ENCODE results near the gene ADD1.
"Not testable (repeated sequence)": the region's sequence is repeated elsewhere in the genome, so short reads cannot be mapped to it uniquely, and the experiment has no call there.

ADD1 gene

DNA sequence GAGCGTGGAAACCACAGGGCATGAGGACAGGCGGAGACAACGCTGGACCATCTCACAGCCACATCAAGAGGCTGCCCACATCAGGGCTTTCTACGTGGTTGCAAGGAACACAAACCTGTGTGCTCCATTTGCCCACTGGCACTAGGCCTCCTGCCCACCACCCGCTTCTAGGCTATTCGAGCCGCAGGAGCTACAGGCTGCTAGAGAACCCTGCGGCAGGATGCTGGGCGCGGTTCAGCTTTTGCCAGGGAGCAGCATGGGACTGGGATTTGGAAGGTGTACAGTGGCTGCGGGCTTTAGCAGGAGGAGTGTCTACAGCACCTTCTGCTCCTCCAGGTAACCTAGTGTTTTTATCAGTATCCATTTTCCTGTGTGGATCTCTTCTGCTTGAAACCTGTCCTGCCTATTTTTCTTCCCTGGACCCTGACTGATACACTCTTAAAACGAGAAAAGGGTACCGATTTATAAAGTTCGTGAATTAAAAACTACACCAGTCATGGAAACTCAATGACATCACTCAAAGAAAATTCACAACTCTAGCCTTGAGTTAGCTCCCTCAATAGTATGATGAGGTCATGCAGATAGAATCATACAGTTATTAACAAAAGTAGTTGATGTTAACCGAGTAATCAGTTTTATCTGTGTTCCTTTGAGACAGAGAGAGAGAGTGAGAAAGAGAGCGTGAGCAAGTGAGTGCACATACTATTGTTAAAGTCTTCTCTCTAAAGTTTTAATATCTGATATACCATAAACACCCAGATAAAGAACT, 106.8 kb downstream of the ADD1 start:
- DNase-seq, result no peak

DNA sequence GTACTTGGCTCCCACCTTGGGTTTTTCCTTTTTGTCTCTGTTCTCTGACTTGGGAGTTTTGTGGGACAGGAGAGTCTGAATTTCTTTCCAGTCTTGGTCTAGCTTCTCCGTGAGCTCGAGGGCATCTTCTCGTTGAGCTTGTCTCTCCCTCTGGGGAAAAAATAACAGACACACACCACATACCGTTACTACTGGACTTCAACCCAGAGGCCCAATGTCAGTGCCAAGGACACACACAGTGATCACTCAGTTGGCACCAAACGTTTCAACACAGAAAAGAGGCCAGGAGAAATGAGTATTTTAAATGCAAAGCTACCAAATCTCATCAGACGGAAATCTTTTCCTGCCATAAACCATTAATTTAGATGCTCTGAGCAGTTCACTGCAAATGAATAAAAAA, 109.9 kb downstream of the ADD1 start:
- no peak for DNase-seq

DNA sequence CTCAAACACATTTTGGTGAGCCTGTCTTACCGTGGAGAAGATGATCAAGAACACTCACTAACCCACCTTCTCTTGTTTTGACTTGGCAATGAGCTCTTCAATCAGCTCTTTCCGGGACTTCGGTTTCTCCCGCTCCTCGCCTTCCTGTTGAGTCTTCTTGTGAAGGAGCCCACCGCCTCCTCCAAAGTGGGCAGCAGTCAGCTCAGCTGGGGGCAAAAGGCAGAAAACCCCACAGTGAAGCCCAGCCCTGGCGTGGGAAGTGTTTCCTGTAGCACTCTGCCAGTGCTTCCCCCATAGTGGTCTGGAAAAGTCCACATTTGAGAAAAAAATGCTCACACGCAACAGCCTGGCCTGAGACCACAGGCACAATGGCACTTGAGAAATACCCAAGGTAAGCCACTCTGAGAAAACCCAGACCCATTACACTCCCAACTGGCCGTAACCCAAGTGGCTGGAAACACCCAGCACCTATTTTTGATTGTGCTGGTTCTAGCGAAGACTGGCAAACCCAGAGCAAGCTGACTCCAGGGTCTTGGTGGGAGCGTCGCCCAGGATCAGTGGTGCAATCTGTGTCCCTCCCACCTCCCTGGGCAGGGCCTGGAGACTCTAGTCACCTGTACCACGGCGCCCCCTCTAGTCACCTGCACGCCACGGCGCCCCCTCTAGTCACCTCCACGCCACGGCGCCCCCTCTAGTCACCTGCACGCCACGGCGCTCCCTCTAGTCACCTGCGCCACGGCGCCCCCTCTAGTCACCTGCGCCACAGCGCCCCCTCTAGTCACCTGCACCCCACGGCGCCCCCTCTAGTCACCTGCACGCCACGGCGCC, 110.9 kb downstream of the ADD1 start:
- peak; percentile 71 for DNase-seq

DNA sequence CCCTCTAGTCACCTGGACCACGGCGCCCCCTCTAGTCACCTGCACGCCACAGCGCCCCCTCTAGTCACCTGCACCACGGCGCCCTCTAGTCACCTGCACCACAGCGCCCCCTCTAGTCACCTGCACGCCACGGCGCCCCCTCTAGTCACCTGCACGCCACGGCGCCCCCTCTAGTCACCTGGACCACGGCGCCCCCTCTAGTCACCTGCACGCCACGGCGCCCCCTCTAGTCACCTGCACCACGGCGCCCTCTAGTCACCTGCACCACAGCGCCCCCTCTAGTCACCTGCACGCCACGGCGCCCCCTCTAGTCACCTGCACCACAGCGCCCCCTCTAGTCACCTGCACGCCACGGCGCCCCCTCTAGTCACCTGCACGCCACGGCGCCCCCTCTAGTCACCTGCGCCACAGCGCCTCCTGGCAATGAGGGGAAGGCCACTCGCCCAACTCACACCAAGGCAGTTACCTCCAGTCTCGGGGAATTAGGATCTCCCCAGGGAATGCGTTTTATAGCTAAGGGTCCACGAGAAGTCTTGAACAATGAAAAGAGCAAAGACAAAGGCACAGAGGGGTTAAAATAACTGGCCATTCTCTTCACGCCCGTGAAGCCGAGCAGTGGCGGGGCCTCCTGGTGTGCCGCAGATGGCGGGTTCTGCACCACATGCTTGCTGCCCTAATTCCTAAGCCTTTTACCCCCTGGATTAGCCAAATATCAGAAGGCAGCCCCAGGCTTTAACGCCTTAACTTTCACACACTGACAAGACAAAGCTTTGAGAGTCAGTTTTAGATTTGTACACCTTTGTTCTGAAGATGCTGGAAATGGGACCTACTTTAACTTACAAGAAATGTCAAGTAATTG, 111.8 kb downstream of the ADD1 start:
- DNase-seq, result not testable (repeated sequence)

DNA sequence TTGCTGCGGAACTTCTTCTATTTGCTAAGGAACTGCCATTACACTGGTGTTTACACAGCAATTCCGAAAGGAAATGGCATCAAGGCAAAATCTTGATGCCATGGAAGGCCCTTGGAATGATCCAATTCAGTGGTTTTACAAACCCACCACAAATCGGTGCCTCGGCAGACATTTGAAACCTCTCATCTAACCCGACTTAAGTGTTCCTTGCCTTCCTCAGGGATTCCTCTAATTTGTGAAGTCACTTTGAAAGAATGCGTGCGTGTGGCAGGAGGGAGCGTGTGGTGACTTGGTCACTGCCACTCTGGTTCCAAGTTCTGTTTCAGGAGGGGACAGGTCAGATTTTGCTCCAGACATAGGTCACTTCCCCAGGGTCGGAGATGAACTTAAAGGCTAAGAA, 114.8 kb downstream of the ADD1 start:
- DNase-seq, result no peak

DNA sequence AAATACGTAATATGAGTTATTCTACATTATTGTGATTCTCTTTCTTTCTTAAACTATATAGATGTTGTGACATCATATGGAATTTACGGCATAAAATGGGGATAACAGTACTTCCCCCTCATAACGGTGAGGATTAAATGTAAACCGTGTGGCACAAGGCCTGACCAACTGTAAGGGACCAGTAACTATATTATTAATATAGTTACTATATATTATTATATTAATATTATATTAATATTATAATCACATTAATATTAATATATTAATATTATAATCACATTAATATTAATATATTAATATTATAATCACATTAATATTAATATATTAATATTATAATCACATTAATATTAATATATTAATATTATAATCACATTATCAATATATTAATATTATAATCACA, 116.8 kb downstream of the ADD1 start:
- DNase-seq, result not testable (repeated sequence)

DNA sequence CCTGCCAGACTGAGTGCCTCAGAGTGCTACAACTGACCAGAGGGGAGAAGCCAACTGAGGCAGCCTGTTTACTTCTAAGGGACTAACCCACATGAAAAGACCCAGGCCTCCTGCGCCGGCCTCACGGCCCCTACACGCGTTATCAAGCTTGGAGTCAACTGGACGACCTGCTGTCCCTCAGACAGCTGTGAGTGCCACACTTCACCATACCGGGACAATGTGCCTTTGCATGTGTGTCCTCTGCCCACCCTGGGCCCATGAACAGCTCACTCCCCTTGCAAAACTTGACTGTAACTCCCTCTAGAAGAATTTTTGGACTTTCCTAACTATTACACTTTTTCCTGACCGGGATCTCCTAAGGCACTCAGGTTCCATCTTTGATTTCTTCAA, 117.8 kb downstream of the ADD1 start:
- no peak for DNase-seq

DNA sequence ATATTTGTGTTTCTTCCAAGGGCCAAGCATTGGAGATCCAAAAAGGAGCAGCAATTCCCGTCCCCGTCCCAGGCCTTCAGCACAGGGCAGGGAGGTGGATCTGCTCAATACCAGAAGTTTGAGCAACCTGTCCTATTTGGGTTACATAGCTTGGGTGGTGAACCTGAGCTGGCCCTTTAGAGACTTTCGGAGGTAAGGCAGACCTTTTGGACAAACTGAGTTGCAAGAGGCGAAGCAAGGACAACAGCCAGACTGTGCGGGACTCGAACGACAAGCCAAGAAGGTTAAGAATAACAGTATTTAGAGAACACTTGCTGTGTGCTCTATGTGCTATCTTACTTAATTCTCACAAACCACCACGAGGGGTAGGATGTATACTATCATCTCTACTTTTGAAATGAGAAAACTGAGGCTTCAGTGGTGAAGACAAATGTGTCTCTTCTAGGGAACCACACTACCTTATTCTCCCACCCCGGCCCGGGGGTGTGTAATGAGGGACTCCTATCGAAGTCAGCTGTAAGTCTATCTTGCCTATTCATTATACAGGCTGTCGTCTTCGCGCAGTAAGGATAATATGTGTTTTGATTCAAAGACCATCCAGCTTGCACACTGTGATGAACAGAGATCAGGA, 118.3 kb downstream of the ADD1 start:
- peak; percentile 63 for DNase-seq

DNA sequence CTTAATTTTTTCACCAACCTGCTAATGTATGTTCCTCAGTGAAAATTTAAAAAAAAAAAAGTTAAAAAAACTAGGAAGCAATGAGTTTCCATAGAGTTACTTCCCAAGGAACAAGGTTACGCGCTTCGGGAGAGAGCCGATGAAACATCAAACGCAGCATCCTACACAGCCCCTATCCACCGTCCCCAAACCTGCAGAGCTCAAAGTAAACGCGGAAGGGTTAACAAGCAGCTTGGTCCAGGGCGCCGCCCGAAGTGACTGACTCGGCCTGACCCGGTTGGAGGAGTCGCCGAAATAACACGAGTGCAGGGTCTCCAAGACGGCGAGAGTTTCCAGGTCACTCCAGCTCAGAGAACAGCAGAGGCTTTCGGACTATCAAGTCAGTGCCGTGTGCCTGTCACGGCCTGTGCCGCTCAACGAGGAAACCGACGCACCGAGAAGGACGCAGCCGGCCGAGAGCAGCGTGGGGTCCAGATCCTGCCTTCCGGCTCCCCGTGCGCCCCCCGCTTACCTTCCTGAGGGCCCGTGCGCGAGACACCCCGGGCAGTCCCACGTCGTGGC, 119.0 kb downstream of the ADD1 start:
- no peak for DNase-seq

DNA sequence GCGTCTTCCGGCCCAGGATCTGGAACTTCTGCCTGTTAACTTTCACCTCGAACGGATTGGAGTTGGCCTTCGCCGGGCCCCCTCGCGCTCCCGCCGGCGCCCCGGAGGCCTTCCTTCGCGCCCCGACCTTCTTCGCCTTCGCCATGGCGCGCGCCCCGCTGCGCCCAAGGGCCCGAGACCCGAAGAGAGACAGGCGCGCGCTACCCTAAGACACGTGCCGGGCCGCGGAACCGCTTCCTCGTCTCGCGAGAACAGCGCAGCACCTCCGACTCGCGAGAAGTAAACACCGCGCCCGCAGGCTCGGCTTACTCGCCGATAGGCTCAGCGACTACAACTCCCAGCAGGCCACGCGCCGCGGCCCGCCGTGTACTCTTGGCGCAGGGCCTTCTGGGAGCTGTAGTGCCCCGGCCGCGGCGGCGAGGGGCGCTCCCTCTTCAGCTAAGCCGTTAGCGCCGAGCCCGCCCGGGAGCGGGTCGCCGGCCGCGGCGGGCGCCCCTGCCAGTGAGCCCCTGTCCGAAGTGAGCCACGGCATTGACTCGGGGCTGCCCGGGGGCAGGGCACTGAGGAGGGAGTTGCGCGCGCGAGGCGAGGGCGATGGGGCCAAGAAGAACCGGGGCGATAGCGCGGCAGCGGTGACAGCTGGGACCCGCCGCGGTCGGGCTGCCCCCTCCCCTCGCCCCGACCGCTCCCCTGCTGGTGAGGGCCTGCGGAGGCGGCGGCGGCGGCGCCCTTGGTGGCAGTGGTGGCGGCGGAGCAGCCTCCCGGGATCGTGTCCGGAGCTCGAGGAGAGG, 119.7 kb downstream of the ADD1 start, which contains the start of the genes GRK4 and NOP14:
Gene GRK4, plus strand, starts transcription at position 397 of the 791 bp plus-strand sequence. CDS start 500 bp downstream, outside the sequence.
Gene NOP14, minus strand, starts transcription at position 232 of the 791 bp plus-strand sequence. Its CDS starts 87 bp downstream, at position 145.
- peak; percentile 98 for DNase-seq

DNA sequence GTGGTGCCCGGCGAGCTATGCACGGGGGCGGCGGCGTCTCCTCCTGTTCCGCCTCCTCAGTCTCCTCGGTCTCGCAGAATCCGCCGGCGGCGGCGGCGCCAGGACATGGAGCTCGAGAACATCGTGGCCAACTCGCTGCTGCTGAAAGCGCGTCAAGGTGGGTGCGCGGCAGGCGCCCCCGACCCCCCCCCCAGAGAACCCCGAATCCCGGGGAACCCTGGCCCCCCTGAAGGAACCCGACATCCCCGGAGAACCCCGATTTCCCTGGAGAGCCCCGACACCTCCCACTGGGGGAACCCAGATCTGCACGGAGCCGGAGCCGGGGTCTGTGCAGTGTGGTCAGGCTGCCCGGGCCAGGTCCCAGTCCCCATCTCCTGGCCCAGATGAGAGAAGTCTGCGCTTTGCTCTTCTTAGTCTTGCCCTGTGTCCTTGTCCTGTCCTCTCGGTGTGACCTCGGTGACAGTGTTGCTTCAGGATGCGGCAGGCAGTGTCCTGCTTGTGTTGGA, 120.4 kb downstream of the ADD1 start:
- no peak for DNase-seq

DNA sequence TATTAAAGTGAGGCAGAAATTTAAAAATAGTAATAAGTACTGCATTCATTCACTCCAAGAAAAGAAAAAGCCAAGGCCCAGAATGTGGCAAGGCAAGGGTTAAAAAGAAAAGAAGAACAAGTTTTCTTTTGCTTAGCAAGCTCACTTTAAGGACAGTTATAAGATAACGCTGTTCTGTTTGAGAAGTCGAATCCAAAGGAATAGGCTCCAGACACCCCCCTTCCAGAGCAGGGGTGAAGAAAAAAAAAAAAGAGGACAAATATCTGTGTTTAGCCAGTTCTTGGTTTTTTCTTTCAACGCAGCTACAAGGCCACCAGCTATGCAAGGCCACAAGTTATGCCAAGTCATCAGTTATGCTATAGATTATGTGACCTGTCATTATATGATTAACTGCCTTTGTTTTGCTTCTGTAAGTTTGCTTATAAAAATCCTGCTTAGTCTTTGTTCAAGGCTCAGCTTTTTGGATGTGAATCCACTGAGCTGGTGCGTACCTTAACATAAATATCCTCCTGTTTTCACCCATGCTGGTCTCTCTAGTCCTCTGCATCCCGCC, 121.1 kb downstream of the ADD1 start:
- no peak for DNase-seq

DNA sequence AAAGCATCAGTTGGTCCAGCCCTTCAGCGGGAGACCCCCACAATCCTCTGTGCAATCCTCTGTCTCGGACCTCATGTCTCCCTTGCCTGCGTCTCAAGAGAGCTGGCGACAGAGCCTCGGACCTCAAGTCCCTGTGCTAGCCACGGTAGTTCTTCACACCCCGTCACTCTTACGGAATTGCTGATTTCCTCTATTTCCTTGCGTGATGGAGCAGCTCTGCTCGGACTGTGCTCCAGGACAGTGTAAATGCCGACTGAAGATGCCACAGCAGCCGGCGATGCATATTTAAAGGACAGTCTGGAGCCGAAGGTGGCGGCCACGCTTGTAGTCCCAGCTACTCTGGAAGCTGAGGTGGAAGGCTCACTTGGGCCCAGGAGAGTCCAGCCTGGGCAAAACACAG, 121.6 kb downstream of the ADD1 start:
- DNase-seq, result no peak

DNA sequence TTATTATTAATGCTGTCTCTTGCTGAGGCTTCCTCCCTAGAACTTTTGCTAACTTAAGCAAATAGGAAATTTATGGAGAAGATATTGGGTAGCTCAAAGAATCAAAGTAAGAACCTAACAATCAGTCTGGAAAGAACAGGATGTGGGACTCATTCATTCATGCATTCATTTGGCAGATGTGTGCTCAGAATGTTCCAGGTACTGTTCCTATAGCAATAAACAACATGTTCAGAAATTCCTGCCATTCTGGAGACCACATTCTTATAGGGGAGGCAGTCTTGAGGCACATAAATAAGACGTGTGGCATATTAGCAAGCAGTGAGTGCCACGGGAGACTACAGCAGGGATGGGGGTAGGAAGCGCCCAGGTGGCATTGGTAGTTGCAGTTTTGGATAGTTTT, 124.7 kb downstream of the ADD1 start:
- no peak for DNase-seq

DNA sequence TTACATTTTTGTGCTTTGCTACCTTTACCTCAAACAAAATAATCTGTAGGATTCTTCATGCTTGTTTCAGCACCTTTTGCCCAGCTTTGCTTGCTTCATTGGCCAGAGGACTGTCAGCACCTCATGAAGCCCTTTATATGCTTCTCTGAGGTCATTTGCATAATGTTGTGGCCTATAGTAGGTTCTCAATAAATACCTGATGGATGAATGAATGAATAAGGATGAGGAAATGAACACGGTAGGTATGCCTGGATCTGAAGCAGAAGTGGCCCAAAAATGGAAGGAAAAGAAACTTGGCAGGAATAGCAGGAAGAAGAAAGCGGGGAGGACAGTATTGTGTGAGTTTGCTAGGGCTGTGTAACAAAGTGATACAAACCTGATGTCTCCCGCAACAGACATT, 127.6 kb downstream of the ADD1 start:
- DNase-seq, result no peak

DNA sequence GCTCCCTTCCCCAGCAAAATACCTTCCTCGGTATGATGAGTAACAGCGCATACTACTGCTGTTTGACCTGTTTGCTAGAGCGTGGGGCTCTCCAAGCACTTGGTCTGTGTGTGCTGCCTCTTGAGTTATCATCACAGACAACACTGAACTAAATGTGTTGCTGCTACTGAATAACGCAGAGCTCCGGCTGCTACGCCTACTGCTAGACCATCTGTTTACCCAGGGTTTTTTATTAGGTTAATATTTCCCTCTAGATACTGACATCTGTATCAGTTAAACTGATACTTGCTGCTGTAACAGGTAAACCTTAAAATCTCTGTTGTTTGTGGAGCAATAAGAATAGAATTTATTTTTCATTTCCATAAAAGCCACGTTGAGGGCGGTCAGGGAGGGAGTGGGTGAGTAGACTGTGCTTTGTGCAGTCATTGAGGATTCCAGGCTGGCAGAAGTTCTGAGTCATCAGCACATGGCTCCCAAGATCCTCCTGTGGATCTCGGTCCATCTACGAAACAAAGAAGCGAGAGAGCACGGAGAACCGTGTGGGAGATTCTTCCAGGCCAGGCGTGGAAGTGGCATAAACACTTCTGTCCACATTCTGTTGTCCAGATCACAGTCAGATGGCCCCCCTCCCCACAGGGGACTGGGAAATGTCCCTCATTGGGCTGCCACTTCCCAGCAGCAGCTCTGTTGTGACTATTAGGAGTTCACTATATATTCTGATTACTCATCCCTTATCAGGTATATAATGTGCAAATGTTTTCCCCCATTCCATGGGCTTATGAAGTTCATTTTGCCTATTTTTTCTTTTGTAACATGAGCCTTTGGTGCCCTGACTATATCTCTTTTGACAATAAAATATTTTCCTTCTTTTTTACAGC, 133.8 kb downstream of the ADD1 start:
- DNase-seq, result no peak

Data from activated naive CD4-positive, alpha-beta T cell treated with anti-CD3 and anti-CD28 coated beads, Interleukin-2, amount 50 U/mL, for 16 hours (primary cell).